HG02623 (cell line): ENCODE results near the gene MARCHF10.

Experiments
- ATAC-seq: cut with Tn5 transposase; IDR thresholded peaks from one replicate; pipeline ENCODE4 v1.9.1; 2021; ENCODE audit warnings: moderate library complexity; ENCODE audit not compliant: unreplicated experiment

The MARCHF10 gene

DNA sequence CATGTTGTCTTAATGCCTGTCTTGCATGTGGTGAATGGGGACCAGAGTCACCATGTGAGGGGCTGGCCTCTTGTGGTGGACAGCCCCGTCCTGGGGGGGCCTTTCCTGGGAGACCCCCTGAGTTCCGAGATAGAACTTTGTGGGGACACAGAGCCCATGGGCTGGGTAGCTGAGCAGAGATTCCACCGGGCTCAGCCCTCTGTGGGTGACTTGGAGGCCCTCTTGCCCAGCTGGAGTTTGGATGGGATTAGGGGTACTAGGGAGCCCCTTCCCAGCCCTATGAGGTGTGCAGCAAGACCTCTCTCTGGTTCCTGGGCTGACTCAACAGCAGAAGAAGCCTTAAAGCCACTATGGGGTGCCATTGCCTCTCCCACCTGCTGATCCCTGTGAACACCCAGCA lies 142.5 kb downstream of the MARCHF10 start:
- no peak for ATAC-seq

GRCh38 chr17:62664336-62665120 lies 143.6 kb downstream of the MARCHF10 start:
- no peak for ATAC-seq

- ATAC-seq: no peak
Measured at GRCh38 chr17:62663304-62663703, 144.8 kb downstream of the MARCHF10 start.

GRCh38 chr17:62662855-62663254 lies 145.3 kb downstream of the MARCHF10 start:
- ATAC-seq: no peak

DNA sequence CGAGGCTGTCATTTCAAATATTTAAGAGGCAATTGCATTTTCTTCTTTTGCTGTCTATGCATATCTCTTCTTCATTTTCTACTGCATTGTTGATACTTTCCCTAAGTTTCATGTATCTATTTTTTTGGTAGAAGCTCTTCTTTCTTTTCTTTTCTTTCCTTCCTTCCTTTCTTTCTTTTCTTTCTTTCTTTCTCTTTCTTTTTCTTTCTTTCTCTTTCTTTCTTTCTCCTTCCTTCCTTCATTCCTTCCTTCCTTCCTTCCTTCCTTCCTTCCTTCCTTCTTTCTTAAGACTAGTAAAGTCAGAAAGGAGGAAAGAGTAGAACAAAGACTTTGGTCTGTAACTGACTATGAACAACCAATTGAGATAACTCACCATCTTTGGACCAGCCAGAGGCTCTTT lies 146.8 kb downstream of the MARCHF10 start:
- ATAC-seq: no peak

GRCh38 chr17:62660629-62661118 lies 147.4 kb downstream of the MARCHF10 start:
- no peak for ATAC-seq

GRCh38 chr17:62658136-62658920 lies 149.8 kb downstream of the MARCHF10 start:
- ATAC-seq: no peak

GRCh38 chr17:62657690-62658089 lies 150.4 kb downstream of the MARCHF10 start:
- no peak for ATAC-seq

- ATAC-seq: no peak
Measured at GRCh38 chr17:62657145-62657665, 150.9 kb downstream of the MARCHF10 start.

DNA sequence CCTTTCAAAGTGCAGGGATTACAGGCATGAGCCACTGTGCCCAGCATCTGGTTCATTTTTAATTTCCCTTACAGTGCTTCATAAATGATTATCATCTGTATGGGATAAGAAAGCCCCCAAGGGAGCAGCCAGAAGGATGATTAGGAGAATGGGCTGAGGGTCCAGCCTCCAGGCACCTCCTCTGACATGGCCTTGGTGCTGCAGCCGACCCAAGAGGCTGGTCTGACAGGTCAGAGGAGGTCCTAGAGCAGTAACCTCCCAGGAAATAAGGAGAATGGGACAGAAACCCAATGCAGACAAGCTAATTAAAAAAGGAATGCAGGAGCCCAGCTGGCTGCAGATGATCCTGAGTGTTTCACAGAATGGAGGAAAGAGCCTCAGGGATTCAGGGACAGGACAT lies 151.7 kb downstream of the MARCHF10 start:
- ATAC-seq: no peak

- ATAC-seq: no peak
Measured at GRCh38 chr17:62655656-62656055, 152.5 kb downstream of the MARCHF10 start.

DNA sequence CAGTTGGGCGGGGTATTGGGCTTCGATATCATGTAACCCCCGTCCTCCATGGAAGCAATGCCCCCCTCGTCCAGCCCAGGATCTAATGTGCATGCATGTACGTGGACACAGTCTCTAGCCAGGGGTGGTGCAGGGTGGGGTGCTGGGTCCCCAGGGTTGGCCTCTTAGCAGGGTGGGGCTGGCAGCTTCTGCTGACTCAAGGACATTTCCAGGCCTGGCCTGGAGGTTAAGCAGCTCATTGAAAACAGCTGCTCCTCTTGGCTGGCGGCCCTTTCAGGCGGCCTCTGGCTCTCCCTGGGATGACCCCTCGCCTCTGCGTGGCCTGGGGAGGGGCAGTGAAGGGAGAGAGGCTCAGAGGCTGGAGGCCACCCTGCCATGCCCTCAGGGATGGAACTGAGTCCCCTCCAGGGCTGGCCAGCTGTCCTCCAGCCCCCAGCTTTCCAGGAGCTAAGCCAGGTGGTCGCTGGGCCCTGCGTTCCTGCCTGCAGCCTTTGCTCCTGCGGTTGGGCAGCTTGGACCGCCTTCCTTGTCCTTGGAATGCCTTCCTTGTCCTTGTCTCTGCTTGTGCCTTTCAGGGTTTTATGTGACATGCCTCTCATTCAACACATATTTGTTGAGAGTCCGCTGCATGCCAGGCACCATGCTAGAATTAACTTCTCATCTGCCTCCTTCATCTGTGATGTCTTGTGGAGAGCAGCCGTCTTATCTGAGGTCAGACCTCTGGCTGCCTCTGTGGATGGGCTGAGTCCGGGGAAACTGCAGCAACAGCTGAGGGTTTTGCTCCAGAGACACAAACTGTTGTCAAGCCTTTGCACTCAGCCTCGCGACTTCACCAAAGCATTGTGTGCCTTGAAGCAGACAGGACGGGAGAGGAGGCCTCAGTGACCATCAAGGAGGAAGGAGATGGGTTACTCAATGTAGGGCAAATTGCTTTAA lies 154.0 kb downstream of the MARCHF10 start:
- no peak for ATAC-seq

DNA sequence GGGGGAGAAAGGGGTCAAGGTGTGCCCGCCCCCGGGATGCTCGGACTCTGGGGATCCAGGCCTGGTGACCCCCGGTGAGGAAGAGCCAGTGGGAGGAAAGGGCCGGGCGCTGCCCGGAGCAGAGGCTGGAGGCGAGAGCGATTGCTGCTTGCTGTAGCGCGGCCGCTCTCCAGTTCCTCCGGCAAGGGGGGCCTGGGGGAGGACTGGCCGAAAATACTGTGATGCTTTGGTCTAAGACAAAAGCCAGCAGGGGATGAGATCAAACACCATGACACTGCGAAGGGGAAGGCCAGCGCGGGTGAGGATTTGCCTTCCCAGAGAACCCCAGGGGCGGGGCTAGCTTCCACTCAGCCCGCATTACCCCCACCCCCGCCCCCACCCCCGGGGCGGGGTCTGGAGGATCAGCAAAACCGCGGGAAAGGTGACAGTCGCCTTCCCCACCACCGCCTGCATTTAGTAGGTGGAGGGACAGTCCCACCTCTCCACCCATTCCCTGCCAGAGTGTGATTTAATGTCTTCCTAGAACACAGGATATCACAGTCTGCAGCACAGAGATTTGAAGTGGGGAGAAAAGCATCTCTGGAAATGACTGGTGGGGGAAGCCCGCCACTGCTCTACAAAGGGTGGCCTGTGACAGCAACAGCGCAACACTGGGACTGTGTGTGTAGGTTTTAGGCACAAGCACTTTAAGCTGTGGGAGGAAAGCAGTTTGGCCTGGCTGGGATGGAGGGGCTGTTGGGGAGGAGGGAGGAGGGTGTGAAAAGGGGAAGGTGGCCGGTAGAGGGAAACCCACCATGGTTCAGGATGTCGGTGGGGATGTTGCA lies 154.9 kb downstream of the MARCHF10 start:
- ATAC-seq: peak; percentile 84

- no peak for ATAC-seq
Measured at GRCh38 chr17:62652251-62653001, 155.7 kb downstream of the MARCHF10 start.
